Activated B cell treated with CpG ODN at 0.5 μM for 24 hours (primary cell): ENCODE results near the gene NAT14. TPM values are rescaled to one million over a fixed set of nuclear protein-coding genes. Genes with fewer than 3 reads are reported as not detected.

Experiments used
- ATAC-seq: fragments of 200-7000 bp; cut with Tn5 transposase; one replicate; pipeline ENCODE4 v1.10.0; 2021; ENCODE audit warnings: low read depth, mild to moderate bottlenecking, moderate library complexity
- CTCF ChIA-PET: fragments of 350-600 bp; sonication (Branson Sonifier 250); formaldehyde crosslinking; loops from one replicate; lab custom pipeline; 2021; ENCODE audit warnings: antibody characterized with exemption; lab: Charles Lee
- POLR2A ChIA-PET: fragments of 350-600 bp; sonication (Branson Sonifier 250); formaldehyde crosslinking; loops from one replicate; lab custom pipeline; 2021; ENCODE audit warnings: antibody characterized with exemption; lab: Charles Lee
- DNase-seq: peaks from one replicate; pipeline ENCODE4 v3.0.0; 2022
- H3K27ac Mint-ChIP-seq: one replicate; pipeline ENCODE4 v1.8.0; 2020; ENCODE audit warnings: mixed read lengths
- H3K27me3 Mint-ChIP-seq: one replicate; pipeline ENCODE4 v1.8.0; 2021; ENCODE audit warnings: mixed read lengths
- H3K36me3 Mint-ChIP-seq: one replicate; pipeline ENCODE4 v1.8.0; 2021; ENCODE audit warnings: low read depth, mixed read lengths
- H3K4me1 Mint-ChIP-seq: one replicate; pipeline ENCODE4 v1.8.0; 2021; ENCODE audit warnings: mixed read lengths
- H3K4me3 Mint-ChIP-seq: one replicate; pipeline ENCODE4 v1.8.0; 2020; ENCODE audit warnings: mild to moderate bottlenecking, mixed read lengths
- H3K9me3 Mint-ChIP-seq: one replicate; pipeline ENCODE4 v1.8.0; 2020; ENCODE audit warnings: mixed read lengths
- intact Hi-C: fragments of 100-400 bp; cut with micrococcal nuclease; formaldehyde crosslinking; loops from one replicate; pipeline ENCODE4 v1.15.1; 2024
- total RNA-seq: library from RNA; stranded (reverse); gene quantifications from 2 replicates; pipeline ENCODE4 v1.2.3, GENCODE V29; 2022
- TF ChIP-seq, protein P1 (sequence below): fragments of 200-600 bp; IDR thresholded peaks from one replicate; pipeline ENCODE4 v1.8.0; 2022; ENCODE audit warnings: antibody characterized with exemption, mild to moderate bottlenecking

Gene NAT14
- total RNA-seq, 1 donor from 2014 or later = 13.8 TPM

DNA sequence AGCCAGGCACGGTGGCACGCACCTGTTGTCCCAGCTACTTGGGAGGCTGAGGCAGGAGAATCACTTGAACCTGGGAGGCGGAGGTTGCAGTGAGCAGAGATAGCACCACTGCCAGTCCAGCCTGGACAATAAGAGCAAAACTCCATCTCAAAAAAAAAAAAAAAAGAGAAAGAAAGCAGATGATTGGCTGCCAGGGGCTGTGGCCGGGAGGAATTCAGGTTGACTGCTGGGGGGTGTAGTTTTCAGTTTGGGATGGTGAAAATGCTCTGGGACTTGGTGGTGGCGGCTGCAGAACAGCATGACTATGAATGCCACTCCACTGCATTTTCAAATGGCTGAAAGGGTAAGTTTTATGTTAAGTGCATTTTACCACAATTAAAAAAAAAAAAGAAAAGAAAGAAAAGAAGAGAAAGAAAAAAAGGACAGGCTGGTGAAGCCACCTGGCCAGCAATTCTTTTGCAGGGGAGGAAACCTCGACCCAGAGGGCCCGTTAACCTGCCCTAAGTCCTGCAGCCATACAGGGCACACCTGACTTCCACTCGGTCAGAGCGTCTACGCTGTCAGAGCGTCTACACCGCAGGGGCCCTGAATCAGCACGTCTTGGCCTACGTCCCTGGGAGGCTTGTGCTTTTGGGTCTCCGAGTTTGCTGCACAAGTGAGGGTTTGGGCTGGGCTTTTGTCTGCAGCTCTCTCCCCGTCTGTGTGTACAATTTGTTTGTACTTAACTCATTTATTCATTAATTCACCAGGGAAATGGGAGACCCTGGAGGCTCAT lies 27.1 kb upstream of the NAT14 start:
- Mint-ChIP-seq H3K36me3 (peaks cover 15% of the 10 kb centered on the region), H3K4me1 (peaks cover 32% of the 10 kb centered on the region), H3K27me3 (peaks cover 7% of the 10 kb centered on the region), H3K4me3 (no peak overlapping the region), H3K9me3 (no peaks in the 10 kb centered on the region), H3K27ac (no peak overlapping the region)
- intact Hi-C loops = no loop called here
- ChIA-PET CTCF (interaction anchor here (1.9 kb wide), 1 partner anchor 10 kb away, joined by 6 read pairs; no protein-coding TSS in a partner anchor), POLR2A (no interaction called here)
- TF ChIP-seq, protein P1, sequence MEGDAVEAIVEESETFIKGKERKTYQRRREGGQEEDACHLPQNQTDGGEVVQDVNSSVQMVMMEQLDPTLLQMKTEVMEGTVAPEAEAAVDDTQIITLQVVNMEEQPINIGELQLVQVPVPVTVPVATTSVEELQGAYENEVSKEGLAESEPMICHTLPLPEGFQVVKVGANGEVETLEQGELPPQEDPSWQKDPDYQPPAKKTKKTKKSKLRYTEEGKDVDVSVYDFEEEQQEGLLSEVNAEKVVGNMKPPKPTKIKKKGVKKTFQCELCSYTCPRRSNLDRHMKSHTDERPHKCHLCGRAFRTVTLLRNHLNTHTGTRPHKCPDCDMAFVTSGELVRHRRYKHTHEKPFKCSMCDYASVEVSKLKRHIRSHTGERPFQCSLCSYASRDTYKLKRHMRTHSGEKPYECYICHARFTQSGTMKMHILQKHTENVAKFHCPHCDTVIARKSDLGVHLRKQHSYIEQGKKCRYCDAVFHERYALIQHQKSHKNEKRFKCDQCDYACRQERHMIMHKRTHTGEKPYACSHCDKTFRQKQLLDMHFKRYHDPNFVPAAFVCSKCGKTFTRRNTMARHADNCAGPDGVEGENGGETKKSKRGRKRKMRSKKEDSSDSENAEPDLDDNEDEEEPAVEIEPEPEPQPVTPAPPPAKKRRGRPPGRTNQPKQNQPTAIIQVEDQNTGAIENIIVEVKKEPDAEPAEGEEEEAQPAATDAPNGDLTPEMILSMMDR = no peak
- no peak for ATAC-seq
- DNase-seq = no peak

DNA sequence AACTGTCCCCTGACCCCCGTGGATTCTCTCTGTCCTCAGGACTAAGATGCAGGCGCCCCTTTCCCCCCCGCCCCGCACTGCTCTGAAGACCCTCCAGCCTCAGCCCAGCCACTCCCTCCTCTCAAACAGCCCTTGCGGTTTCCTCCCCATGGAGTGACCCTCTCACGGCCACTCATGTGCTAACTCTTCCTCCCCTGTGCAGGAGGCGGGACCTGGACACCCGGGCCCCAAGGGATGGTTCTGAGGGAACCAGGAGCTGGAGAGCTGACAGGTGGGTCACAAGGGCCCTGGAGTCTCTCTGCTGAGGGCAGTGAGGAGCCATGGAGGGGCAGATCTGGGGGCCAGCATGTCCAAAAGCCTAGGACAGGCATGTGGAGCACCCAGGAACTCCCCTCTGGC lies 25.4 kb upstream of the NAT14 start:
- DNase-seq = no peak
- H3K27me3 Mint-ChIP-seq = peaks cover 3% of the 10 kb centered on the region
- peaks cover 13% of the 10 kb centered on the region for H3K36me3 Mint-ChIP-seq
- ChIA-PET POLR2A (interaction anchor here (0.6 to 1.1 kb wide), 3 partner anchors 12 to 52 kb away, joined by 3 read pairs; partner anchors contain the start of genes UBE2S and ZNF628), CTCF (no interaction called here)
- no peak for ATAC-seq
- H3K9me3 Mint-ChIP-seq = no peaks in the 10 kb centered on the region
- peaks cover 23% of the 10 kb centered on the region for H3K4me1 Mint-ChIP-seq
- no peak overlapping the region for H3K27ac Mint-ChIP-seq
- TF ChIP-seq, protein P1 = no peak
- intact Hi-C loops = no loop called here
- no peak overlapping the region for H3K4me3 Mint-ChIP-seq

DNA sequence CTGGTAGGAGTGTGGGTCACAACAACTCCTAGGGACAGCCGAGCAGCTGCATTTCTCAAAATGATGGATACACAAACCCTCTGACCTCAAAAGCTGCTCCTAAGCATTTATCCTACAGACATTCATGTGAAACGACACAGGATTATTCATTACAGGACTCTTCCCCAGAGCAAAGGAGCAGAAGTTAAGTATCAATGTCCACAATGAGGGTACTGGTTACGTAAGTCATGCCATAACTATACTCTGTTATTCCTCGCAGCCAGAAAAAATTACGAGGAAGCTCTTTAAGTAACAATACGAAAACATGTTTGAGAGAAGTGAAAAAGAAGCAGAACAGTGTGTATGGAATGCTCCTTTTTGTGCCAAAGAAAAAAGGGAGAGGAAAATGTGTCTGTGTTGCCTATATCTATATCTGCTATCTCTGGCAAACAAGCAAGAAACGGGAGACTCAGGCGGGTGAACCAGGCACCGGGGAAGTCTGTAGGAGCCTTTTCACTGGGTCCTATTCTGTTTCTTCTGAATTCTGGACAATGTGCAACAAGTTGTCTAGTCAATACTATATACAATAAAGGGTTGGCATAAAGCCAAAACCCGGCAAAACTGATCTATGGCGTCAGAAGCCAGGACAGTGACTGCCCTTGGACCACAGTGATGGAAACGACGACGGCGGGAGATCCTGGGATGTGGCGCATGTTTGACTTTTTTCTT lies 24.9 kb upstream of the NAT14 start:
- ChIA-PET CTCF (no interaction called here), POLR2A (interaction anchor here (0.6 to 1.1 kb wide), 4 partner anchors 12 to 53 kb away, joined by 3 to 7 read pairs (median 3); partner anchors contain the start of genes UBE2S and ZNF628)
- Mint-ChIP-seq H3K27me3 (no peaks in the 10 kb centered on the region), H3K9me3 (no peaks in the 10 kb centered on the region), H3K4me3 (peak overlapping the region; percentile 89), H3K27ac (no peak overlapping the region), H3K36me3 (peaks cover 10% of the 10 kb centered on the region), H3K4me1 (peaks cover 22% of the 10 kb centered on the region)
- TF ChIP-seq, protein P1 = no peak
- DNase-seq = no peak
- no peak for ATAC-seq
- intact Hi-C loops = loop anchor here (5.0 kb wide), 1 partner anchor 182 kb away; the partner anchor contains the start of genes ZNF580 and ZNF581

DNA sequence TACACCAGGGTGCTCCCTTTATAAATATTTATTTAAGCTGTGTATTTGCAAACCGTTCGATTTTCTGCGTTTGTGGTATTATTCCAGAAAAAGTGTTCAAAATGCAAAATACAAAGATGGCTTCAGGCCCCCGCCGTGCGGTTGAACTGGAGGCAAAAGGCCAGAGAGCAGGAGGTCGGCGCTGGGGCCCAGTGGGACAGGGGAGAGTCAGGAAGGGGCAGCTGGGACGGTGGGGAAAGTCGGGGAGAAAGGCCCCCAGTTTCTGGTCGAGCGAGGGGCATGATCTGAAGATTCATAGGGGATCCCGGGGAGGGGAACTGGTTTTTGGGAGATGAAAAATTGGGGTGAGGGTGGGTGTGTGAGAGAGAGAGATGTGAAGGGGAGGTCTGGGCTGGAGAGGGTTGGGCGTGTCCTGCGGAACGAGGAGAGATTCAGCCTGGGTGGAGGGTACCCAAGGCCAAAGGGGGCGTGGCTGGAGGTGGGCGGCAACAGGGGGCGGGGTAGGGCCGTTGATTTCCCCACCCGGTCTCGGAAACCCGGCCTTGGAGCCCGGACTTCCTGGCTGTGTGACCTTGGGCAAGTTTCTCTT lies 24.2 kb upstream of the NAT14 start:
- intact Hi-C loops = loop anchor here (1.0 to 5.0 kb wide), 5 partner anchors 16 to 182 kb away; partner anchors contain the start of genes KMT5C, ZNF580, ZNF581 and ZNF628
- H3K27ac Mint-ChIP-seq = peak overlapping the region; percentile 82
- DNase-seq (no peak), ATAC-seq (no peak)
- POLR2A ChIA-PET = interaction anchor here (1.6 kb wide), 1 partner anchor 16 kb away, joined by 49 read pairs; the partner anchor contains the start of gene ZNF628
- H3K36me3 Mint-ChIP-seq = peaks cover 4% of the 10 kb centered on the region
- H3K4me1 Mint-ChIP-seq = peaks cover 22% of the 10 kb centered on the region
- TF ChIP-seq, protein P1 = no peak
- peak overlapping the region; percentile 89 for H3K4me3 Mint-ChIP-seq
- no peaks in the 10 kb centered on the region for H3K9me3 Mint-ChIP-seq
- CTCF ChIA-PET = no interaction called here
- H3K27me3 Mint-ChIP-seq = no peaks in the 10 kb centered on the region
